Body of pancreas (tissue), 4 donors: Measurements from ENCODE around the gene SLC16A11.

Experiments used
- POLR2A ChIP-seq, 3 donors: fragments of 450-650 bp; IDR thresholded peaks; one replicate each; pipeline ENCODE4 v1.6.1; 2016; ENCODE audit warnings: antibody characterized with exemption in 3 of 3, mild to moderate bottlenecking in 2 of 3
- TF ChIP-seq, protein P1 (sequence below), 7 experiments: fragments of 450-650 bp in 4 of 7; fragments of 200-600 bp in 3 of 7; sonication (generic) in 3 of 7; IDR thresholded peaks; one replicate each; pipeline ENCODE4 v1.5.1; 2016 to 2019; ENCODE audit warnings: antibody characterized with exemption in 7 of 7

DNA sequence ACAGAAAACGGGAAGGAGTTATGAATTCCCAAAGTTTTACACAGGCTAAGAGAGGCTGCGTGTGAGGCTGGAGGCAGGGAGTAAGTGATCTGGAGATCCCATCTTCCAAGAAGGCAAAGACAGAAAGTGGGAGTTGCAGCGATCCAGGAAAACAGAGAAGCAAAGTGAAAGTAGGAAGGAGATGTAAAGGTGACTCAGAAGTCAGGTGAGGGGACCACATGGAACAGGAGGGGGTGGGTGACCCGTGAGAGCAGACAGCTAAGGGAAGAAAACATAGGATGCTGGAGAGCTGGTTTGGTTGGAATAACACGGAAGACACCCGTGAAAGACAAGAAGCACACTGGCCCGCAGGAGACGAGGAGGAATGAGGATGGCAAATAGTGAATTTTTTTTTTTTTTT is 46.7 kb downstream of the SLC16A11 start:
- TF ChIP-seq, protein P1, sequence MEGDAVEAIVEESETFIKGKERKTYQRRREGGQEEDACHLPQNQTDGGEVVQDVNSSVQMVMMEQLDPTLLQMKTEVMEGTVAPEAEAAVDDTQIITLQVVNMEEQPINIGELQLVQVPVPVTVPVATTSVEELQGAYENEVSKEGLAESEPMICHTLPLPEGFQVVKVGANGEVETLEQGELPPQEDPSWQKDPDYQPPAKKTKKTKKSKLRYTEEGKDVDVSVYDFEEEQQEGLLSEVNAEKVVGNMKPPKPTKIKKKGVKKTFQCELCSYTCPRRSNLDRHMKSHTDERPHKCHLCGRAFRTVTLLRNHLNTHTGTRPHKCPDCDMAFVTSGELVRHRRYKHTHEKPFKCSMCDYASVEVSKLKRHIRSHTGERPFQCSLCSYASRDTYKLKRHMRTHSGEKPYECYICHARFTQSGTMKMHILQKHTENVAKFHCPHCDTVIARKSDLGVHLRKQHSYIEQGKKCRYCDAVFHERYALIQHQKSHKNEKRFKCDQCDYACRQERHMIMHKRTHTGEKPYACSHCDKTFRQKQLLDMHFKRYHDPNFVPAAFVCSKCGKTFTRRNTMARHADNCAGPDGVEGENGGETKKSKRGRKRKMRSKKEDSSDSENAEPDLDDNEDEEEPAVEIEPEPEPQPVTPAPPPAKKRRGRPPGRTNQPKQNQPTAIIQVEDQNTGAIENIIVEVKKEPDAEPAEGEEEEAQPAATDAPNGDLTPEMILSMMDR (IDR thresholded peaks at IDR 0.05): no peak
- TF ChIP-seq POLR2A (IDR thresholded peaks at IDR 0.05): no peak
